ENCODE measurements around the gene MED8.
"Not testable (repeated sequence)": the region's sequence is repeated elsewhere in the genome, so short reads cannot be mapped to it uniquely, and the experiment has no call there.

The MED8 gene

DNA sequence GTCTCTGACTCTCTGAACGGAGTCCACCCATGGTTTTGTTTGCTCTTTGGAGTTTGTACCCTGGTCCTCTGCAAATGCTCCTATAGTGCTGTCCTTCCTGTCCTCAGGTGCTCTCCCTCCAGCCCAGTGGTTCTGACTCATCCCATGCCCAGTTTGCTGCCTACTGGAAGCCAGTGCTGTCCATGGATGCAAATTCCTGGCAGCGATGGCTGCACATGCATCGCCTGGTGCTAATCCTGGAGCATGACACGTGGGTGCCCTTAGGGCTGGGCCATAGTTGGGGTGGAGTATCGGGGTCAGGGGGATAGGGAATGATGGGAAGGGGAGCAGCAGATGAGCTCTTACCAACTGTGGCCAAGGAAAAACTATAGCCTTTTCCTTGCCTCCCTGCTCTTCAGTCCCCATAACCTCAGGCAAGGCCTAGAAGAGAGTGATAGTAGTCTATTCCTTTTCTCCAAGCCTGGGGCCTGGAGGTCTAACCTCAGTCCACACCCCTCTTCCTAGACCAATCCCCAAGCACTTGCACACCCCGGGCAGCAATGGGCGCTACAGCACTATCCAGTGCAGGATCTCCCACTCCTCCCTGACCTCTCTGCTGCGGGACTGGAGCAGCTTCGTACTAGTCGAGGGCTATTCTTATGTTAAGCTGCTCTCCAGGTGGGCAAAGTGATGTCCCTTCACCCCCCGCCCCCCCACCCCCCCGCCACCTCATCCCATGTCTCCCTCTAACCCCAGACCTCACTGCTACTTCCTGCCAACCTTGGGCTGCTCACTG lies 32.6 kb upstream of the MED8 start:
- DNase-seq: no peak

- DNase-seq: no peak
Measured at GRCh38 chr1:43421396-43421795, 31.8 kb upstream of the MED8 start.

- DNase-seq: no peak
Measured at GRCh38 chr1:43420874-43421273, 31.3 kb upstream of the MED8 start.

- no peak for DNase-seq
Measured at GRCh38 chr1:43419627-43420425, 30.2 kb upstream of the MED8 start.

DNA sequence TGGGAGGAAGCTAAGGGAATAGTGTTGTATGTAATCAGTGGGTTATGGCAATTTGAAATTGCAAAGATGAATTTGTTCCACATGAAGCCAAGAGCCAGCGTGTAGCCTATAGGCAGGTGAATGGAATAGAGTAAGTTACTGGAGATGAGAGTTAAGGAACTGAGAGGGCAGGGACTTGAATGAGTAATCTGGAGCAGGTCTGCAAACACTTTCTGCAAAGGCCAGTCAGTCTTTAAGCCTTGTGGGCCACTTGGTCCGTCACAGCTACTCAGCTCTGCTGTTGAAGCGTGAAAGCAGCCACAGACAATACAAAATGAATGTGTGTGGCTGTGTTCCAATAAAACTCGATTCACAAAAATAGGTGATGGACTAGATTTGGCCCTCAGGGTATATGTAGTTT lies 29.3 kb upstream of the MED8 start:
- DNase-seq: no peak

DNA sequence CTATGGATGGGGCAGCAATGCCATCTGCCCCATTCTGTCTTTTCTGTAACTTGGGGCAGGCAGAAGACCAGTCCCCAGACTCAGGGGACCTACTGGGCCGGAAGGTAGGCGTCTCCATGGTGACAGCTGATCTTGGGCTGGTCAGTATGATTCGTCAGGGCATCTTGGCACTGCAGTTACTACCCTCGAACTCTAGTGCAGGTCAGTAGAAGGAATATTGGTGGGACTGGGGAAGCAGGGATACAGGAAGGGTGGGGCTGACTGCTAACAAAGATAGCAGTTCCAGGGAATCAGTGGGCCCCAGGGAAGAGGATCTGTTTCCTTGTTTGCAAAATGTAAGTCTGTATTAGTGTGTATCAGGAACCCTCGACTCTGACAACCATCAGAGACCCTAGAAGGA lies 26.3 kb upstream of the MED8 start:
- DNase-seq: no peak

DNA sequence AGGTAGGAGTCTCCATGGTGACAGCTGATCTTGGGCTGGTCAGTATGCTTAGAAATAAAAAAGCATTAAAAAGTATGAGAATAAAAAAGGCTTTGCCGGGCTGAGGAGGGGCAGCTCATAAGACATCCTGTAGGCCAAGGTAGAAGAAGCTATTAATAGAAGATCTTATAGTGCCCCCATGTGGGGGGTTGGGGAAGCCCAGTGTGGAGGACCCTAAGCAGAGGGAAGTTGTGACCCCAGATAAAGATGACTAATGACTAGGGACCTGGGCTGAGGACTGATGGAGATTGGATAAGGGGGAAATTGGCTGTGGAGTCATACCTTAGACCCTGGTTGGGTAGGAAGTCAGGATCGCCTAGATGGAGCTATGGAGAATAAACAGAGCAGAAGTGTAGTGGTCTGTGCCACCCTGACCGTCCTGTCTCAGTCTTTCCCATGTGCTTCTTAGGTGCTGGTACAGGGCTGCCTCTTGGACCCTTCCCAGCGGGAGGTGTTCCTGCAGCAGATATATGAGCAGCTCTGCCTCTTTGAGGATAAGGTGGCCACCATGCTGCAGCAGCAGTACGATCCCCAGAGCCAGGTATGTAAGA lies 25.1 kb upstream of the MED8 start:
- peak in 4 of 14 donors; percentile 1 to 13 (median 5) for DNase-seq

GRCh38 chr1:43413426-43413825 lies 23.8 kb upstream of the MED8 start:
- DNase-seq: not testable (repeated sequence)

- DNase-seq: no peak
Measured at GRCh38 chr1:43410571-43410970, 21.0 kb upstream of the MED8 start.

- DNase-seq: no peak
Measured at GRCh38 chr1:43405876-43406234, 16.3 kb upstream of the MED8 start.

GRCh38 chr1:43405219-43405875 lies 15.7 kb upstream of the MED8 start:
- DNase-seq: no peak

GRCh38 chr1:43404353-43404752 lies 14.8 kb upstream of the MED8 start:
- DNase-seq: no peak

DNA sequence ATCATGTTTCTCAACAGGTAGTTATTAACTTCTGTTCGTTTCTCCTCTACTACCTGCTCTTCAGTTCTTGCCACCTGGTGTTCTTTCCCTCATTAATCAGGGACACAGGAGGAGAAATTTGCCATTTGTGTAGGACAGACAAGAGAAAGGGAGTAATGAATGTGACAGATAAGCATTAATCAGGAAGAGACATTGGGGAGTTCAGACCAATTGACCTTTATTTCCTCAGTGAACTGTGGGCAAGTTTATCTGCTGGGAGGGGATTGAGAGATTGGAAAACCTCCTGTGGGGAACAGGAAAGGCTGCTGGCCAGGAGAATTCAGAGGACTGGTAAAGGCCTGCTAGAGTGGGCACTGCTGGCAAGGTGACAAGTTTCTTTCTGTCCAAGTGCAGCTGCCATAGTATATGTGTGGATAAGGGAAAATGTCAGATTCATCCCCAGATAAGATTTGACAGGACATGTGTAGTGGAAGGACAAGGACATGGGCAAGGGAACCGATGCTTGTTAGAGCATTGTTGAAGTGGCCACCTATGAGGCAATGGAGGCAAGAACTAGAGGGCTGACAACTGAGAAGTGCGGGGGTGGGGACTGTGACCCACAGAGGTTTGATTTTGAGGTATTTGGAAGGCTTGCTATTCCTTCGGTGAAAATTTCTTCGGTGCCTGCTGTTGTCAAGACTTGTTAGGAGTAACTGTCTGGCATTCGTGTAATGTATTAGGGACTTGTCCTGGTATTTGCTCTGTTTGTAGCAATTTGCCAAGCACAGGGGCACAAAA lies 12.7 kb upstream of the MED8 start:
- DNase-seq: no peak

- not testable (repeated sequence) for DNase-seq
Measured at GRCh38 chr1:43400441-43400840, 10.8 kb upstream of the MED8 start.

- DNase-seq: no peak
Measured at GRCh38 chr1:43398227-43398626, 8.6 kb upstream of the MED8 start.

GRCh38 chr1:43396059-43396458 lies 6.5 kb upstream of the MED8 start:
- no peak for DNase-seq

DNA sequence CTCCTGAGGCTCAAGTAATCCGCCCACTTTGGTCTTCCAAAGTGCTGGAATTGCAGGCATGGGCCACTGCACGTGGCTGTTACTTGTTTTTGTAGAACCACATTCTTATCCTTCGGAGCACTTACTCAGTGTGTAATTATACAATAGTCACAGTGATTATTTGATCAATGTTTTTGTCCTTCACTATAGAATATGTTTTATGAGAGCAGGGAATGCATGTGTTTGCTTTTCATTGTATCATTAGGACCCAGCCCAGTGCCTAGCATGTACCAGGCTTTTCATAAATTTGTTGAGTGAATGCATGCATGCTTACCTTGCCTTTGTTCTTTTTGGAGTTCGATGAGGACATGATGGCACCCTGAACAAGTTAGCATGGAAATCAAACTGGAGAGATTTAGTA lies 5.9 kb upstream of the MED8 start:
- no peak for DNase-seq

- no peak for DNase-seq
Measured at GRCh38 chr1:43392702-43393101, 3.1 kb upstream of the MED8 start.

- DNase-seq: no peak
Measured at GRCh38 chr1:43388613-43389012, 987 bp downstream of the MED8 start.

GRCh38 chr1:43387976-43388599 lies 1.5 kb downstream of the MED8 start:
- no peak for DNase-seq

DNA sequence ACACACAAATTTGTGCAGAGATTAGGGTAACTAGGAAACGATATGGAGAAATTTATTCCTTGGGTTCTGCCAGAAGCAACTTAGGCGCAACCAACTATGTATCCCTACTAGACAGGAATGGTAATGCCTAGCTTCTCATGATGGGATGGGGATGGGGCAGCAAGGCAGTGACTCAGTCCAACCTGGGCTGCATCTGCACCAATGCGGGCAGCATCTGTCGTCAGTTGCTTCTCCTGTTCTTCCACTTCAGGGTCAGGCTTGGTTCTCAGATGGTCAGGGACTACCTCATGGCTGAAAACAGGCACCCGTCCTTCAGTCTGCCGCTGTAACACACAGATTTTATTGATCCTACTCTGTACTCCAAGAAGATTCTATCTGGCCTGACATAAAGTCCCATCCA lies 2.9 kb downstream of the MED8 start:
- no peak for DNase-seq

DNA sequence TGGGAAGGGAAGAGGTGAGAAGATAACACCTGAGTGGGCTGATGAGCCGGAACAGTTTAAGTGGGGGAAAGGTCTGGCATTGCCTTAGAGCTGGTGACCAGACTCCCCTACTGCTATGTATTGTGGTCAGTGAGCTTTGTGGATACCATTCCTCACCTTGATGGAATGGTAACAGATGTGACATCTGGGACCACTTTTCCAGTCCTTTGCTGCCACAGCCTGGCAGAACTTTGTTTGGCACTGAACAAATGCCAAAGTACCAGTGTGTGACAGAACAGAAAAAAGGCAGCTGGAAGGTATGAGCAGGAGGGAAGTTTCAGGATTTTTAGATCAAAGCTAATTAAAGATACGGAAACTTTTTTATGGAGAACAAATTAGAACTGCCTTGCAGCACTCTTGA lies 6.2 kb downstream of the MED8 start:
- peak in 7 of 14 donors; percentile 6 to 46 (median 14) for DNase-seq
